EH (cell line): Measurements from ENCODE around the gene RPTOR.

Source experiments
- DNase-seq: peaks from one replicate; pipeline ENCODE4 v3.0.0-alpha.2; 2015; ENCODE audit warnings: low read depth

RPTOR gene

GRCh38 chr17:80964544-80964856, 419.9 kb downstream of the RPTOR start:
- no peak for DNase-seq

DNA sequence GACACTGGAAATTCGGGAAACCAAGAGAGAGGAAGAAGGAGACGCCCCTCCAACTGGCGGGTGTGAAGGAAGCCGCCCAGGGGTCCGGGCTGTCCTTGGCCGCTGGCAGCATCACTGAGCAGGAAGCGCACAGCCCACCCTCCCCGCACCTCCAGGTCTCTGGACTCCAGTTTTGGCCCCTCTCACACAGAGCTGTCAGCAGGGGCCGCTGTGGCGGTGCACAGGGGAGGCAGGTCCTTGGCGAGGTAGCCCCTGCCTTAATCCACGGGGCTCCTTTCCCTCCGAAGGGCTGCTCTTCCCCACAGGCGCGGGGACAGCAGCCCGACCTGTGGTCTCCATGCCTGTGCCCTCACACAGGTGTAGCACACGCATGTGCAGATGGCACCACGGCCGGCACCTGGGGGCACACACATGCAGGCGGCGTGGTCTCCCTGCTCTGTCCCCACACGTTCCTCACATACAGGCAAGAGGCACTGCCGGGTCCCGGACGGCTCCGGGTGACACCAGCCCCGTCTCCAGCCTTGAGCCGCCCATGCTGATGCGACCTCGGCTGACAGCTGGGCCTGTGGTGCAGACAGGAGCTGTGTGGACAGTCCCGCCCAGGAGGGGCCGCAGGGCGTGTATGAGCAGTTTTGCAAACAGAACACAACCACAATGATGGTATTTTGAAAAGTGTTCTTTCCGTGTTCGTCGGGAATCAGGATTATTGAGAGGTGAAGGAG, 420.4 kb downstream of the RPTOR start:
- no peak for DNase-seq

DNA sequence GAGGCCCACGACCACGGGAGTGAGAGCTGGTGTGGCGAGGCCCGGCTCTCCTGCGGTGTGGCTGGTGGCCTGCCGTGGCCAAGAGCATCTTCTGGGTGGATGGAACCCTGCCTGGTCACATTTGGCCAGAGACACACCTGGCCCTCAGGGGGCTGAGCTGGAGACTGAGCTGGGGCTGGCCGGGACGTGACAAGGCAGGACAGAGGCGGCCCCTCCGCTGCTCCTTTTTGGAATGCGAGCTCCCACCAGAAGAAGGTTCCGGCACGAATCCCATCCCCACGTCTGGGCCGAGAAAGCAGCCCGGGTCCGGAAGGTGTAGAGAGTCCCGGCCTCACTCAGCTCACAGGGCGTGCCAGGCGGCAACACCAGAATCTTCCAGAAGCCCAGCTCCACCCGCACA, 421.0 kb downstream of the RPTOR start:
- DNase-seq = no peak

DNA sequence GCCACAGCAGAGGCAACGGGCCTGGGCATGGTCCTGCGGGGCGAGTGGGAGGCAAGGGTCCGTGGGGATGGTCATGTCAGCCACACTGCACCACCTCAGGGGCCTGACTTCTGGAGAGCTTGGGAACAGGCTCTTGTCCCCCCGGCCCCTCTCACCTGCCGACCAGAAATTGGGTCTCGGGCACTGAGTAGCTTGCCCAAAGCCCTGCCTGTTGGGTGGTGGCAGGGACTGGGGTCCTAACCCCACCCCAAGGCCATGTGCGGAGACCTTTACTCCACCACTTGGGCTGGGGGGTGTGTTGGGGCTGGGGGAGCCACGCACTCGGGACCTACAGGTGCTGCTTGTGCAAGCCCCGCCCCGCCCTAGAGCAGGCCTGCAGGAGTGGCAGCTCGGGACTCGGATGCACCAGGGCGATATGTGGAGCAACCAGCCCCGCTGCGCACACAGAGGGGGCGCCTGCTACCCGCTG, 422.8 kb downstream of the RPTOR start:
- no peak for DNase-seq

- peak; percentile 61 for DNase-seq
Observed at GRCh38 chr17:80968602-80969029, 424.0 kb downstream of the RPTOR start.

- DNase-seq = no peak
Observed at GRCh38 chr17:80969030-80969673, 424.5 kb downstream of the RPTOR start.

GRCh38 chr17:80969674-80970043, 425.0 kb downstream of the RPTOR start:
- DNase-seq = no peak

DNA sequence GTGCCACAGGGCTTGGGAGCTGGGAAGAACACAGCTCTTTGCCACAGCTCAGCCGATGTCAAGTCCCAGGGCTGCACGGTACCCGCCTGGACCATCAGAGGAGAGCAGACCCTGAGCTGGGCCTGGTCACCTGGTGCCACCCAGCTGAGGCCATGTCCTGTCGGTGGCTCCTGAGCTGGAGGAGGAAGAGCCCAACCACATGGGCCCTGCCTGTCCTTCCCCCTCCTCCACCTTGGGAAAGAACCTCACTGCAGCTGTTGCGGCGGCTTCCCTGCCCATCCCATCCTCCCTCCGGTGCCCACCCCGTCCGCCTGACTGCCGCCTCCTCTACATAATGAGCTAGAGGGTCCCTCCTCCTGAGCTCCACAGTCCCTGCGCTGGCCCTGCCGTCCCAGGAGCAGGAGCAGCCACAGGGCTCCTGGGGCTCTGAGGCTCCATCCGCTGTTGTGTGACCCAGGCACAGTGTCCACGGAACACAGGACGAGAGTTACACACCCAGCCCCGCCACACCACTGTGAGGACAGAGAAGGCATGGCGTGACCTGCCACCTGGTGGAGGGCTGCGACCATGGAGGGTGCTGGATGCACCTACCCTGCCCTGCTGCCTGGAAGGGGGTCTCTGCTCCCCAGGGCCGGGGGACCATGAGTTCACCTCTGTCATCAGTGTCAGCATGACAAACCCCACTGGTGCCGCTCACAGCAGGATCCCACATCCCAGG, 425.6 kb downstream of the RPTOR start:
- DNase-seq = peak; percentile 54

DNA sequence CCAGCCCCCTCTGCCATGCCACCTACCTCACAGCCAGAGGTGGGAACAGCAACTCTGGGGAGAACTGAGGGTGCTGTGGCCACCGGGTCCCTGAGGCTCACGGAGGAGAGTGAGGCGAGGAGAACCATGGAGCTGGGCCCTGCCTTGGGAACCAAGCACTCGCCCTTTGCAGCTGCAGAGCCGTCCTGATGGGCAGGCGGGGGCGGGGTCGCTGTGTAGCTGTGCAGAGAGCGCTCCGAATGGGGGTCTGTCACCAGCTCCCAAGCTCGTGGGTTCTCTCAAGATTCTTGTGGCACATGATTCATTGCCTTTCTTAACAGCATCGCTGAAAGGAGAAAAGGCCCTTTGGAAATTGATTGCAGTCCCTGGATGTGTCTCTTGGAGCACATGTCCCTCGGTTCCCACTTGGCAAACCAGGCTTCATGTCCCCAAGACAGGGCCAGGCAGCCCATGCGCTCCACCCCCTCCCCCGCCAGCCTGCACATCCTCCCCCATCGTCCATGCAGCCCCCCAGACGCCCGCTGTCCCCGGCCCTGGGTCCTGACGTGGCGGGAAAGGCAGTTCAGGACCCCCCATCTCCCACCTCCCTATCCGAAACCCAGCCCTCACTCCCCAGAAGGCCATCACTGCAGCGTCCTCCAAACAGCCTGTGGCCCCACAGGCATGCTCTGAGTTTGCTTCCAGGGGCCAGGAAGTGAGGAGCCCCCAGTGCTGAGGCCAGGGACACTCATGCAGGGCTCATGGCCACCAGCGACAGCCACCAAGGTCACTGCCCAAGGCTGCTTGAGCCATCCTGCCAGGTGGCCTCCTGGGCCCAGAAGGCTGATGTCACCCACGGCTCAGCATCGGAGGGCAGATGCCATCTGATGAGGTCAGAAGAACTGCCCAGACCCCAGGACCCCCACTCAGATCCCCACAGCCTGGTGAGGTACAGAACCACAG, 426.4 kb downstream of the RPTOR start:
- peak; percentile 13 for DNase-seq

DNA sequence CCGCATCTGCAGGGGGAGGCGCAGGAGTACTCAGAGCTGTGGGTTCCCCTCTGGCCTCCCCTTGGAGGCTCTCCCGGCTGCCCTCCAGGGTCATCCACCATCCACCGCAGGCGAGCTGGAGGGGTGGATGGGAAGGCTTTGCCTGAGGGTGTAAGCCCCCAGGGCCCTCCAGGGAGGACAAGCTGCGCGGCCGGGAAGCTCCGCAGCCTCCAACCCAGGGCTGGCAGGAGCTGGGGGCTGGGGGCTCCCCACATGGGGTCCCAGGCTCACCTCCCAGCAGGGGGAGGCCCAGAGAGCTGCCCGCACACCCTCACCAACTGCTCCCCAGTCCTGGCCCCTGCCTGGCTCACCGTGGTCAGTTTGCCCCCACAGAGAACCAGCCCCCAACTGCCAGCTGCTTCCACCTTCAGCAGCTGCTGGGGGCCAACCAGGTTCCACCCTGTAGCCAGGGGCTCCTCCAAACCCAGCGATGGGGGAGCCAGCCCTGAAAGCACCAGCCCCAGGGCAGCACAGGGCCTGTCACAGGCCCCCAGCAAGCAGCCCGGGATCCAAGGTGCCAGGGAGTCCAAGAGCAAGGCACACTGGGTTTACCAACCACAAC, 427.2 kb downstream of the RPTOR start:
- DNase-seq = no peak

DNA sequence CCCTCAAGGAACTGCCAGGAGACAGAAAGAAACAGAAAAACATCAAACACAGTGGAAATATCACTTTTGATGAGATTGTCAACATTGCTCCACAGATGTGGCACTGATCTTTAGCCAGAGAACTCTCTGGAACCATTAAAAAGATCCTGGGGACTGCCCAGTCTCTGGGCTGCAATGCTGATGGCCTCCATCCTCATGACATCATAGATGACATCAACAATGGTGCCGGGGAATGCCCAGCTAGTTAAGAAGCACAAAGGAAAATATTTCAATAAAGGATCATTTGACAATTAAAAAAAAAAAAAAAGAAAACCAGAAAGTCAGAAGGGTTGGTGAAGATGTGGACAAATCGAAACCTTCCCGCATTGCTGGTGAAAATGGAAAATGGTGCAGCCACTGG, 432.1 kb downstream of the RPTOR start:
- DNase-seq = no peak

GRCh38 chr17:80977172-80977571, 432.5 kb downstream of the RPTOR start:
- DNase-seq = no peak

DNA sequence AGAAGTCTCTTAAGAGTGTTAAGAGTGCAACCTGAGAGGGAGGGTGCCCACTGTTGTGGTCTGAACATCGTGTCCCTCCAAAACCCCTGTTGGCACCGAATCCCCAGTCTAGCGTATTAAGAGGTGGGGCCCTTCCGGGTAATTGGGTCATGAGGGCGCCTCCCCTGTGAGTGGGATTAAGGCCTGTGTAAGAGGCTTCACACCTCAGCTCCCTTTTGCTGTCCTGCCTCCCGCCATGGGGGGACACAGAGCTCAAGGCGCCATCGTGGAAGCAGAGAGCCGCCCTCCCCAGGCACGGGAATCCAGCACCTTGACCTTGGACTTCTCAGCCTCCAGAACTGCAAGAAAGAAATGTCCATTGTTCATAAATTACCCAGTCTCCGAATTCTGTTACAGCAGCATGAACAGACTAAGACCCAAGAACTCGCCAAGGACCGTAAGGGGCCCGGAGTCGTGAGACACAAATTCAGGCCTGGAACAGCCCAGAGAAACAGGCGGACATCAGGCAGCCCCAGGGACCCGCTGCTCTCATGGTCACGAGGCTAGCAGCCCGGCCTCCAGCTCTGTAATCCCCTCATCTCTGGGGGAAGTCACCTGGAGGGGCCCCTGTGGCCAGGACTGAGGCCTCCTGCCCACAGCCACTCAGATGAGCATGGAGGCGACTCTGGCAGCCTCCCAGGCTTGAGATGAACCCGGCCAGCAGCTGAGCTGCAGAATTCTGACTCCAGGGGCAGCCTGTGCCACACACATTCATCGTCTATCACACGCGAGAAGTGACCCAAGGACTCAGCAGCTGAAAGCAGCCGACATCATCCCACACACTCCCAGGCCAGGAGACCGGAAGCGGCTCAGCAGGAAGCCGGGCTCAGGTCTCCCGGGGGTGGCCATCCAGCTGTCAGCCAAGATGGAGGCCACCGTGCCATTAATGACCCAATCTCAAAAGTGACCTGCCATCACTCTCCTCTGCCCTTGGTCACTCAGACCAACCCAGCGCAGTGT, 434.2 kb downstream of the RPTOR start:
- DNase-seq = no peak

DNA sequence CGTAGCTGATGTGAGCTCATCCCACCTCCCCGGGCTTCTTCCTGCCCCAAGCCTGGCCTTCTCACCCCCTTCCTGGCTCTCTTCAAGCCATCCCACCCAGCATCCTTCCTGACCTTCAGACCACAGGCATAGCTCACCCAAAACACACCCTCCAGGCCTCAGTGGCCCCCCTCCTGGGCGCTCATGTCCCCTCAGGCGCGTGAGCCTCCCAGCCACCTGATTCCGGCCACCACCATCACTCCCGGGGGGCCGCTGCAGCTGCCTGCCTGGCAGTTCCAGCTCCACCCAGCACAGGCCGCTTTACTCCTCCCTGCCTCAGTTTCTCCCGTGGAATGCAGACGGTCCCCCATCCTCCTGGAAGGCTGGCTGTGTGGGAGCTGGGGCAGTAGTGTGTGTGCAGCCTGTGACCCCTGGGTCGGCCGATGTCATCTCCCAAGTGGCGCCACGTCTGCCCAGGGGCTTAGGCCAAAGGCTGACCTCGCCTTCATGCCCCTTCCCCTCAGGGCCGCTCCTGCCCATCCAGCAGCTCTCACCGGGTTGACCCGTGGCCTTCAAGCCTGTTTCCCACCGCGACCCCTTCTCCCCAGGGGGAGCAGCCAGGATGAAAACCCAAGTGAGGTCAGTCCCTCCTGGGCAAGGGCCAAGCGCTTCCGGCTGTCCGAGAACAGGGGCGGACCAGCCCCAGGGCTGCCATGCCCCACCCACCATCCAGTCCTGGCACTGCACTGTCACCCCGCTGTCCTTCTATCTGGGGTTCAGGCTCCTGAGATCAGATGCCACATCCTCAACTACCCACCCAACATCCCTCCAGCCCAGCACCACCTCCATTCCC, 435.1 kb downstream of the RPTOR start:
- DNase-seq = no peak

DNA sequence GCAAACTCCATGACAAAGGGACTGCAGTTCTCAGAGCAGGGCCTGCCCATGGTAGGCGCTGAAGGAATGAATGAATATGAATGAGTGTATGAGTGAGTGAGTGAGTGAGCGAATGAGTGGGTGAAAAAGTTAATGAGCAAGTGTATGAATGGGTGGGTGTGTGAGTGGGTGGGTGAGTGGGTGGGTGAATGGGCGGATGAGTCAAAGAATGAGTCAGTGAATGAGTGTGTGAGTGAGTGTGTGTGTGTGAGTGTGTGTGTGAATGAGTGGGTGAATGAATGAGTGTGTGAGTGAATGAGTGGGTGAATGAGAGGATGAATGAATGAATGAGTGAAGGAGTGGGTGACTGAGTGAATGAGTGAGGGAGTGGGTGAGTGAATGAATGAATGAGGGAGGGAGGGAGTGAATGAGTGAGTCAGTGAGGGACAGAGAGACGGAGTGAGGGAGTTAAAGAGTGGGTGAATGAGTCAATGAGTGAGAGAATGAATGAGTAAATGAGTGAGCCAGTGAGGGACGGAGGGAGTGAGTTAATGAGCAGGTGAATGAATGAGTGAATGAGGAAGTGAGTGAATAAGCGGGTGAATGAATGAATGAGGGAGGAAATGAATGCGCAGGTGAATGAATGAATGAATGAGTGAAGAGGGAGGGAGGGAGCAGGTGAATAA, 435.9 kb downstream of the RPTOR start:
- peak; percentile 31 for DNase-seq

- no peak for DNase-seq
Observed at GRCh38 chr17:80981062-80981902, 436.6 kb downstream of the RPTOR start.

GRCh38 chr17:80981929-80982425, 437.3 kb downstream of the RPTOR start:
- DNase-seq = no peak

DNA sequence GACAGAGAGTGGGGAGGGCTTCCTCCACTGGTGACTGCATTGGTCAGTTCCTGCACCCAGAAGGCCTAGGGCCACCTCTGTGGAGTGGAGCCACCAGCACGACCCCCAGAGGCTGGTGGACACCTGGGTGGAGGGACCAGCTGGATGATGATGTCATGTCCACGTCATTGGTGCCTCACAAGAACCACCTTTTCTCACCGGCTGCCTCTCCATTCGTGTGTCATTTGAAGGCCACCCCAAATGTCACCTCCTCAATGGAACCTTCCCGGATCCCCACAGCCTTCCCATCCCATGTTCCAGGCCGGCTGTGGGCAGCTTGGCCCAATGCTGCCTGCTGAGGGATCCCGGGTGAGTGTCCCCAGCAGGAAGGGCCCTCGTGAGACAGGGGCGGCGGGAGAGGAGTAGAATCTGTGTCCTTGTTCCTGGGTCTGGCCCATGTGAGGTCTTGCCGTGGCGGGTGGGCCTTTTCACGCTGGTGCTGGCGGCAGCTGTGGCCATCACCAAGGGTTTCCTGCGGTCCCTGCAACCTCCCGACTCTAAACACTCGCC, 437.9 kb downstream of the RPTOR start:
- no peak for DNase-seq
